IMR-90 (cell line): ENCODE results near the gene UBQLN1. TPM values are rescaled to one million over a fixed set of nuclear protein-coding genes. Genes with fewer than 3 reads are reported as not detected.

Source experiments
- ATAC-seq: fragments of 200-7000 bp; cut with Tn5 transposase; 2 replicates; pipeline ENCODE4 v1.9.1; 2020; ENCODE audit warnings: low read depth, mild to moderate bottlenecking, moderate library complexity
- BruUV-seq: library from RNA; stranded (reverse); fragments of 400-500 nt; replicated peaks from 2 replicates; lab custom pipeline; 2021; lab: Mats Ljungman, UMichigan
- CTCF ChIA-PET: fragments of 300-600 bp; formaldehyde crosslinking; extraction: SDS; loops from one replicate; lab custom pipeline; 2021; ENCODE audit warnings: antibody characterized with exemption; lab: Yijun Ruan, JAX
- POLR2A ChIA-PET: fragments of 300-600 bp; sonication (Branson Sonifier 250); formaldehyde crosslinking; loops from one replicate; lab custom pipeline; 2022; ENCODE audit warnings: antibody characterized with exemption; ENCODE audit not compliant: unreplicated experiment; lab: Charles Lee
- DNase-seq: peaks from one replicate; pipeline ENCODE4 v3.0.0; 2013
- H2AFZ ChIP-seq: replicated peaks from 2 replicates; pipeline ENCODE3; 2013; ENCODE audit warnings: low read length, mild to moderate bottlenecking; ENCODE audit not compliant: poor library complexity
- H2AK5ac ChIP-seq: 2 replicates; pipeline ENCODE4 v1.6.1; 2013; ENCODE audit warnings: low read depth, low read length, inconsistent platforms
- H2AK9ac ChIP-seq: replicated peaks from 2 replicates; pipeline ENCODE3; 2013; ENCODE audit warnings: mild to moderate bottlenecking, low read depth, low read length, moderate library complexity; ENCODE audit not compliant: poor library complexity
- H2BK120ac ChIP-seq: 2 replicates; pipeline ENCODE4 v1.6.1; 2013; ENCODE audit warnings: low read depth, low read length, inconsistent platforms
- H2BK15ac ChIP-seq: 3 replicates; pipeline ENCODE4 v1.6.1; 2013; ENCODE audit warnings: low read depth, low read length, inconsistent platforms
- H2BK20ac ChIP-seq: 2 replicates; pipeline ENCODE4 v1.6.1; 2013; ENCODE audit warnings: low read depth, mild to moderate bottlenecking, inconsistent platforms, low read length, moderate library complexity
- H2BK5ac ChIP-seq: 2 replicates; pipeline ENCODE4 v1.6.1; 2013; ENCODE audit warnings: mild to moderate bottlenecking, low read depth, low read length, inconsistent platforms; ENCODE audit not compliant: poor library complexity, severe bottlenecking
- H3K14ac ChIP-seq: replicated peaks from 2 replicates; pipeline ENCODE4 v1.6.1; 2013; ENCODE audit warnings: low read depth, low read length, inconsistent platforms
- H3K18ac ChIP-seq: 2 replicates; pipeline ENCODE4 v1.6.1; 2013; ENCODE audit warnings: low read depth, low read length, control low read depth
- H3K23ac ChIP-seq: 2 replicates; pipeline ENCODE4 v1.6.1; 2013; ENCODE audit warnings: low read depth, low read length, inconsistent platforms
- H3K27ac ChIP-seq: 2 replicates; pipeline ENCODE4 v1.5.1; 2013; ENCODE audit warnings: mild to moderate bottlenecking, control low read depth, low read length; ENCODE audit not compliant: insufficient read depth
- H3K27me3 ChIP-seq: 2 replicates; pipeline ENCODE4 v1.6.1; 2013; ENCODE audit warnings: low read length; ENCODE audit not compliant: control insufficient read depth, insufficient read depth
- H3K36me3 ChIP-seq: 2 replicates; pipeline ENCODE4 v1.6.1; 2013; ENCODE audit warnings: low read length, mixed read lengths; ENCODE audit not compliant: control insufficient read depth, insufficient read depth
- H3K4ac ChIP-seq: 2 replicates; pipeline ENCODE4 v1.6.1; 2013; ENCODE audit warnings: low read depth, low read length, inconsistent platforms
- H3K4me1 ChIP-seq: 2 replicates; pipeline ENCODE4 v1.6.1; 2013; ENCODE audit warnings: low read length, mixed read lengths; ENCODE audit not compliant: control insufficient read depth, insufficient read depth
- H3K4me2 ChIP-seq: 2 replicates; pipeline ENCODE4 v1.6.1; 2013; ENCODE audit warnings: low read depth, mild to moderate bottlenecking, control low read depth, low read length, moderate library complexity
- H3K4me3 ChIP-seq: 2 replicates; pipeline ENCODE4 v1.5.1; 2013; ENCODE audit warnings: low read depth, mild to moderate bottlenecking, control low read depth, low read length, moderate library complexity; ENCODE audit not compliant: insufficient read depth
- H3K56ac ChIP-seq: 2 replicates; pipeline ENCODE4 v1.6.1; 2013; ENCODE audit warnings: low read length, inconsistent platforms; ENCODE audit not compliant: insufficient read depth; ENCODE audit errors: extremely low read depth
- H3K79me1 ChIP-seq, 2 experiments: 2 replicates each; pipeline ENCODE4 v1.6.1; 2013; ENCODE audit warnings: low read length in 2 of 2, inconsistent platforms in 1 of 2, low read depth in 1 of 2
- H3K9ac ChIP-seq: 2 replicates; pipeline ENCODE4 v1.6.1; 2013; ENCODE audit warnings: low read depth, low read length, control low read depth
- H3K9me1 ChIP-seq: 2 replicates; pipeline ENCODE4 v1.6.1; 2013; ENCODE audit warnings: low read length, inconsistent platforms; ENCODE audit not compliant: insufficient read depth
- H3K9me3 ChIP-seq: 2 replicates; pipeline ENCODE4 v1.6.1; 2013; ENCODE audit warnings: low read length; ENCODE audit not compliant: control insufficient read depth, insufficient read depth
- H4K20me1 ChIP-seq: 2 replicates; pipeline ENCODE4 v1.6.1; 2013; ENCODE audit warnings: low read length, inconsistent platforms; ENCODE audit not compliant: insufficient read depth
- H4K5ac ChIP-seq: 2 replicates; pipeline ENCODE4 v1.6.1; 2013; ENCODE audit warnings: mild to moderate bottlenecking, low read depth, low read length, control low read depth
- H4K8ac ChIP-seq, 2 experiments: 2 replicates each; pipeline ENCODE4 v1.6.1; 2013; ENCODE audit warnings: low read depth in 2 of 2, low read length in 2 of 2, control low read depth in 1 of 2, inconsistent platforms in 1 of 2
- H4K91ac ChIP-seq: 2 replicates; pipeline ENCODE4 v1.6.1; 2013; ENCODE audit warnings: low read depth, low read length, inconsistent platforms; ENCODE audit not compliant: insufficient read depth
- CEBPB ChIP-seq: IDR thresholded peaks from 2 replicates; pipeline ENCODE4 v1.6.1; 2012; ENCODE audit warnings: low read depth, low read length, improper control_type of control experiment
- FOS ChIP-seq: fragments of 150-350 bp; IDR thresholded peaks from 2 replicates; pipeline ENCODE4 v1.6.1; 2016; ENCODE audit warnings: low read depth, low read length
- MAFK ChIP-seq: IDR thresholded peaks from 2 replicates; pipeline ENCODE4 v1.6.1; 2012; ENCODE audit warnings: low read depth, low read length, improper control_type of control experiment
- MAZ ChIP-seq: IDR thresholded peaks from 2 replicates; pipeline ENCODE4 v1.6.1; 2012; ENCODE audit warnings: low read depth, mild to moderate bottlenecking, low read length, improper control_type of control experiment, moderate library complexity, borderline replicate concordance
- dilution Hi-C: fragments of 300-500 bp; cut with HindIII; formaldehyde crosslinking; loops from one replicate; pipeline ENCODE4 v1.14.3; 2018; ENCODE audit warnings: low sequenced_read_pairs; ENCODE audit not compliant: unreplicated experiment
- in situ Hi-C: fragments of 300-500 bp; cut with MboI; formaldehyde crosslinking; loops from 3 replicates; pipeline ENCODE4 v1.14.3; 2019; ENCODE audit warnings: low sequenced_read_pairs, inconsistent platforms, mixed read lengths
- intact Hi-C: fragments of 100-400 bp; cut with micrococcal nuclease; formaldehyde crosslinking; loops from 2 replicates; pipeline ENCODE4 v1.10.0; 2022
- polyA plus RNA-seq, 3 experiments: library from polyadenylated mRNA; depleted of rRNA; stranded (reverse); fragments of >200 nt; gene quantifications; 2 replicates each; pipeline ENCODE4 v1.2.3, GENCODE V29; 2012; ENCODE audit warnings: low replicate concordance in 1 of 3
- total RNA-seq: library from RNA; depleted of rRNA; stranded (reverse); fragments of >200 nt; gene quantifications from 2 replicates; pipeline ENCODE4 v1.2.3, GENCODE V29; 2012
- TF ChIP-seq, protein P1 (sequence below): conservative IDR thresholded peaks from 2 replicates; pipeline ENCODE4 v1.5.1; 2012; ENCODE audit warnings: mild to moderate bottlenecking, low read depth, low read length, improper control_type of control experiment

Gene UBQLN1
- total and polyA plus RNA-seq, 2 of the 4 experiments (the other 2 are of a cell fraction), result 74.3 to 164 TPM

DNA sequence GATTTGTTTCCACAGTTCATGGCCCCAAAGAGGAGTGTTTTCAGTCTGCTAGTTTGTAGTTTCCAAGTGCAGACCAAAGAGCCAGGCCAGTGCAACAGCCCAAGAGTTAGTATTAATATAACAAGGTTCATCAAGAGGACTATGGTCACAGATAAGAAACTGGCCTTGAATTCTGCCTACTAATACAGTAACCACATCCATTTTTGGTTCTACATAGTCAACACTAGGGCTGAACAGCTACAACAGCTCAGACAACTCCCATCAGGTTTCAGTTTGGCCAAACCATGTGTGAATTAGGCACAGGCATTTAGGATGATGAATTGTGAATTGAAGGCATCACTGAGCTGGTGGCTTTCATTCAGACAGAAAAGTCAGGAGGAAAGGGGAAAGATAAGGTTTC, 13.8 kb upstream of the UBQLN1 start:
- CTCF ChIA-PET, result no interaction called here
- H3K4me1 ChIP-seq, result no peaks in the 10 kb centered on the region
- H2BK120ac ChIP-seq, result no peak overlapping the region
- no peak overlapping the region for H2AFZ ChIP-seq
- TF ChIP-seq, protein P1, sequence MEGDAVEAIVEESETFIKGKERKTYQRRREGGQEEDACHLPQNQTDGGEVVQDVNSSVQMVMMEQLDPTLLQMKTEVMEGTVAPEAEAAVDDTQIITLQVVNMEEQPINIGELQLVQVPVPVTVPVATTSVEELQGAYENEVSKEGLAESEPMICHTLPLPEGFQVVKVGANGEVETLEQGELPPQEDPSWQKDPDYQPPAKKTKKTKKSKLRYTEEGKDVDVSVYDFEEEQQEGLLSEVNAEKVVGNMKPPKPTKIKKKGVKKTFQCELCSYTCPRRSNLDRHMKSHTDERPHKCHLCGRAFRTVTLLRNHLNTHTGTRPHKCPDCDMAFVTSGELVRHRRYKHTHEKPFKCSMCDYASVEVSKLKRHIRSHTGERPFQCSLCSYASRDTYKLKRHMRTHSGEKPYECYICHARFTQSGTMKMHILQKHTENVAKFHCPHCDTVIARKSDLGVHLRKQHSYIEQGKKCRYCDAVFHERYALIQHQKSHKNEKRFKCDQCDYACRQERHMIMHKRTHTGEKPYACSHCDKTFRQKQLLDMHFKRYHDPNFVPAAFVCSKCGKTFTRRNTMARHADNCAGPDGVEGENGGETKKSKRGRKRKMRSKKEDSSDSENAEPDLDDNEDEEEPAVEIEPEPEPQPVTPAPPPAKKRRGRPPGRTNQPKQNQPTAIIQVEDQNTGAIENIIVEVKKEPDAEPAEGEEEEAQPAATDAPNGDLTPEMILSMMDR, result no peak
- TF ChIP-seq FOS, result no peak
- TF ChIP-seq MAFK, result no peak
- TF ChIP-seq MAZ, result no peak
- no peak for TF ChIP-seq CEBPB
- H2AK9ac ChIP-seq, result no peak overlapping the region
- no peak overlapping the region for H3K23ac ChIP-seq
- H2AK5ac ChIP-seq, result no peak overlapping the region
- ATAC-seq (no peak), DNase-seq (no peak)
- H4K8ac ChIP-seq, result no peak overlapping the region
- no peak overlapping the region for H2BK5ac ChIP-seq
- H2BK20ac ChIP-seq, result no peak overlapping the region
- intact Hi-C loops, result no loop called here
- no peak overlapping the region for H3K4me3 ChIP-seq
- H4K20me1 ChIP-seq, result no peaks in the 10 kb centered on the region
- H3K14ac ChIP-seq, result no peak overlapping the region
- dilution Hi-C loops, result no loop called here
- H3K4ac ChIP-seq, result no peak overlapping the region
- H3K9me3 ChIP-seq, result no peaks in the 10 kb centered on the region
- POLR2A ChIA-PET, result no interaction called here
- H3K56ac ChIP-seq, result no peak overlapping the region
- H3K79me1 ChIP-seq, result no peaks in the 10 kb centered on the region
- no peak overlapping the region for H4K5ac ChIP-seq
- no peaks in the 10 kb centered on the region; the same call in none of the 2 replicates for H3K27me3 ChIP-seq
- no peak overlapping the region for H2BK15ac ChIP-seq
- H3K27ac ChIP-seq, result no peak overlapping the region
- H3K4me2 ChIP-seq, result no peak overlapping the region
- H3K36me3 ChIP-seq, result no peaks in the 10 kb centered on the region
- H3K9me1 ChIP-seq, result no peaks in the 10 kb centered on the region
- no TSS peak for BruUV-seq
- in situ Hi-C loops, result no loop called here
- H4K91ac ChIP-seq, result no peak overlapping the region
- no peak overlapping the region for H3K9ac ChIP-seq
- H3K18ac ChIP-seq, result no peak overlapping the region
